Fibroblast of the aortic adventitia (primary cell): Measurements from ENCODE around the gene SRSF8. TPM values are rescaled to one million over a fixed set of nuclear protein-coding genes. Genes with fewer than 3 reads are reported as not detected.
"Not testable (repeated sequence)": the region's sequence is repeated elsewhere in the genome, so short reads cannot be mapped to it uniquely, and the experiment has no call there.

Experiments
- DNase-seq: peaks from one replicate; pipeline ENCODE4 v3.0.0-alpha.2; 2010; ENCODE audit warnings: low read depth
- H3K4me3 ChIP-seq: 2 replicates; pipeline ENCODE4 v1.5.1; 2011; ENCODE audit warnings: low read depth, mild to moderate bottlenecking, control low read depth, low read length, moderate library complexity
- total RNA-seq: library from RNA; depleted of rRNA; stranded (reverse); fragments of >200 nt; gene quantifications from 2 replicates; pipeline ENCODE4 v1.2.3, GENCODE V29; 2012; ENCODE audit warnings: low replicate concordance
- TF ChIP-seq, protein P1 (sequence below): IDR thresholded peaks from 2 replicates; pipeline ENCODE4 v1.5.1; 2011; ENCODE audit warnings: mild to moderate bottlenecking, low read length, control low read depth, inconsistent platforms; ENCODE audit not compliant: insufficient read depth

SRSF8 gene, protein sequence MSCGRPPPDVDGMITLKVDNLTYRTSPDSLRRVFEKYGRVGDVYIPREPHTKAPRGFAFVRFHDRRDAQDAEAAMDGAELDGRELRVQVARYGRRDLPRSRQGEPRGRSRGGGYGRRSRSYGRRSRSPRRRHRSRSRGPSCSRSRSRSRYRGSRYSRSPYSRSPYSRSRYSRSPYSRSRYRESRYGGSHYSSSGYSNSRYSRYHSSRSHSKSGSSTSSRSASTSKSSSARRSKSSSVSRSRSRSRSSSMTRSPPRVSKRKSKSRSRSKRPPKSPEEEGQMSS
- 6.9 and 23.9 TPM in 2 replicates for total RNA-seq

DNA sequence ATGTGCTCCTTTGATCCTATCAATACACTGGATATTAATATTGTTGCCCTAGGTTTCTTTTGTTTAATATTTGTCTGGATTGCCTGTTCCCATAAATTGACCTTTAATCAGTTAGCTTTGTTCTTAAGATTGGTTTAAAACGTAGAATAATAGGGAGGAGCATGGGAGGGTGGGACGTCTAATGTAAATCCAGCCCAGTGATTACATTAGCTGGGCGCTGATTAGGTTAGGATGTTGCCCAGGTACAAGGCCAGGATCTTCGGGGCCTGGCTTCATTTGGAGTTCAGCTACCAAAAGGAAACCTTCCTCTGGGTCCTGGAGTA lies at the start of gene SRSF8:
Gene SRSF8 (plus strand): TSS at position 204 of the 323 bp plus-strand sequence. CDS start 308 bp downstream, outside the sequence.
- peak within 1 kb of the TSS; percentile 89 for H3K4me3 ChIP-seq
- no peak for DNase-seq
- TF ChIP-seq, protein P1, sequence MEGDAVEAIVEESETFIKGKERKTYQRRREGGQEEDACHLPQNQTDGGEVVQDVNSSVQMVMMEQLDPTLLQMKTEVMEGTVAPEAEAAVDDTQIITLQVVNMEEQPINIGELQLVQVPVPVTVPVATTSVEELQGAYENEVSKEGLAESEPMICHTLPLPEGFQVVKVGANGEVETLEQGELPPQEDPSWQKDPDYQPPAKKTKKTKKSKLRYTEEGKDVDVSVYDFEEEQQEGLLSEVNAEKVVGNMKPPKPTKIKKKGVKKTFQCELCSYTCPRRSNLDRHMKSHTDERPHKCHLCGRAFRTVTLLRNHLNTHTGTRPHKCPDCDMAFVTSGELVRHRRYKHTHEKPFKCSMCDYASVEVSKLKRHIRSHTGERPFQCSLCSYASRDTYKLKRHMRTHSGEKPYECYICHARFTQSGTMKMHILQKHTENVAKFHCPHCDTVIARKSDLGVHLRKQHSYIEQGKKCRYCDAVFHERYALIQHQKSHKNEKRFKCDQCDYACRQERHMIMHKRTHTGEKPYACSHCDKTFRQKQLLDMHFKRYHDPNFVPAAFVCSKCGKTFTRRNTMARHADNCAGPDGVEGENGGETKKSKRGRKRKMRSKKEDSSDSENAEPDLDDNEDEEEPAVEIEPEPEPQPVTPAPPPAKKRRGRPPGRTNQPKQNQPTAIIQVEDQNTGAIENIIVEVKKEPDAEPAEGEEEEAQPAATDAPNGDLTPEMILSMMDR: no peak

DNA sequence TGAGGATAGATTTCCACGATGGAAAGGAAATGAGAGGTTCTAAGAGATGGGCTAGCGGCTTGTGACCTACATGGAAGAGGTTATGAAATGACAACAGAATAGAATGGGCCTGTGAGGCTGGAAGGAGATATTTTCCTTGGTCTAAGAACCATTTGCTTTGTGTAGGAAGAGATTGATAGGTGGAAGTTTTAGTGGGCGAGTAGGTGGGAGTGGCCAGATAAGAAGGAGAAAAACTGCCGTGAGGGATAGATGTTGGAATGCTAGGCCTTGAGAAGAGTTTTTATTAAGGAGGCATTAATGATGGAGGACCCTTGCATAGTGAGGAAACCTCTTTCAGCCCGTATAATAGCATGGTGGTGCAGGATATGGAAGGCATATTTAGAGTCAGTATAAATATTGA lies 45.3 kb upstream of the SRSF8 start:
- not testable (repeated sequence) for H3K4me3 ChIP-seq, DNase-seq

DNA sequence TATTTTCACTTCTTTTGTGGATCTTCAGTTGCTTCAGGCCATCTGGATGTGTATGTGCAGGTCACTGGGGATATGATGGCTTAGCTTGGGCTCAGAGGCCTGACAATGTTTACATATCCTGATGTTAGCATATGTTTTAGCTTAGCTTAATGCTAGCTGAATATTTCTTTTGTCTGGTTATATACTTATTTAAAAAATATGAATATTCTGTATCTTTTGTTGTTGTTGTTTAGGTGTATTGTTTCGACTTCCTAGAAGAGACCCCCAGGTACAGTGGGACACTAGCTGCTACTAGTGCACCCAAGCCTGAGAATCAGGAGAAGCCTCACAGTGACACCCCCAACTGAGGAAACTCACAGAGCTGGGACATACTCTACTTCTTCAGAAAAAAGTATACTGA lies 41.8 kb upstream of the SRSF8 start, which contains the start of gene KDM4E:
Gene KDM4E (plus strand): TSS at position 301 of the 400 bp plus-strand sequence. CDS start 300 bp downstream, outside the sequence.
- no peak within 1 kb of the TSS for H3K4me3 ChIP-seq
- TF ChIP-seq, protein P1: no peak
- no peak for DNase-seq

DNA sequence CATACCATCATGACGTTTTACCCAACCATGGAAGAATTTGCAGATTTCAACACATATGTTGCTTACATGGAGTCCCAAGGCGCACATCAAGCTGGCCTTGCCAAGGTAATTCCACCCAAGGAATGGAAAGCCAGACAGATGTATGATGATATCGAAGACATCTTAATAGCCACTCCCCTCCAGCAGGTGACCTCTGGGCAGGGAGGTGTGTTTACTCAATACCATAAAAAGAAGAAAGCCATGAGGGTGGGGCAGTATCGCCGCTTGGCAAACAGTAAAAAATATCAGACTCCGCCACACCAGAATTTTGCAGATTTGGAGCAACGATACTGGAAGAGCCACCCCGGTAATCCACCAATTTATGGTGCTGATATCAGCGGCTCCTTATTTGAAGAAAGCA lies 41.1 kb upstream of the SRSF8 start:
- DNase-seq, H3K4me3 ChIP-seq: not testable (repeated sequence)

DNA sequence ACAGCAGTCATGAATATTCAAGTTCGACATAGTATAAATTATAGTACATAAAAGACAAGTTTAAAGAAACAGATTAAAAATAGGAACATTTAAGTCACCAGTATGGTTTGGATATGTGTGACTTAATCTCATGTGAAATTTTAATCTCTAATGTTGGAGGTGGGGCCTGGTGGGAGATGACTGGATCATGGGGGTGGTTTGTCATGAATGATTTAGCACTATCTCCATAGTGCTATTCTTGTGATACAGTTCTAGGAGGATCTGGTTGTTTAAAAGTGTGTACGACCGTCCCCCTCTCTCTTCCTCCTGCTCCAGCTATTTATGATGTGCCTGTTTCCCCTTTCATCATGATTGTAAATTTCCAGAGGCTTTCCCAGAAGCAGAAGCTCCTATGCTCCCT lies 38.4 kb upstream of the SRSF8 start:
- TF ChIP-seq, protein P1: no peak

DNA sequence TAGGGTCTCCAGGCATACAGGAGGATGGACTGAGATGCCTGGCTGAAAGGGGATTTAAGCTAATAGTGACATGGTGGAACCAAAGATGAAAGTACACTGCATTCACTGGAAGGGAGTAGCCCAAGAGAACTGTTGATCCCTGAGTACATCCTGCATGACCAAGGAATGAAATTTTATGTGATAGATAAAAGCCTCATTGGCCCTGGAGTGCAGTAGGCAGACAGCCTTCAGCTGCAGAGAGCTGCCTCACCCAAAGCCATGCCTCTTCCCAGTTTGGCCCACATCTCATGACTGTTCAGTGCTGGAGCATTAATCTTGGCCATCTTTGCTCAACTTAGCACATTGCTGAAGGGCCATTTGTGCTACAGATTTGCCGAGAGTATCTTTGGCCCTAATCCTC lies 33.7 kb upstream of the SRSF8 start:
- H3K4me3 ChIP-seq: no peak overlapping the region
- TF ChIP-seq, protein P1: no peak
- no peak for DNase-seq

More for the DNA sequence above, 38.4 kb upstream of the SRSF8 start:
- DNase-seq: no peak
- H3K4me3 ChIP-seq: no peak overlapping the region

DNA sequence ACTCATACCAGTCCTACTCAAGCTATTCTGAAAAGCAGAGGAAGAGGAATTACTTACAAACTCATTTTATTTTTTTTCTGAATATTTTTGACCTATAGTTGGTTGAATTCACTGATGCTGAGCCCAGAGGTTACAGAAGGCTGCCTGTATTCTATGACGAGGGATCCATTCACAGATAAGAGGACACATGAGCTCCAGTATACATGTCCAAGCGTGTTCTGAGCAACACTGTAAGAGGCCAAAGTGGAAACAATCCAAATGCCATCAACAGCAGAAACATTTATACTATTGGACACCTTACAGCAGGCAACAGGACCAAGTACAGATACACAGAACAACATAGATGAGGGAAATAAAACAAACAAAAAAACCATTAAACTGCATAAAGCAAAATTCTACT lies 31.4 kb upstream of the SRSF8 start:
- H3K4me3 ChIP-seq: no peak overlapping the region
- no peak for DNase-seq
- TF ChIP-seq, protein P1: no peak

DNA sequence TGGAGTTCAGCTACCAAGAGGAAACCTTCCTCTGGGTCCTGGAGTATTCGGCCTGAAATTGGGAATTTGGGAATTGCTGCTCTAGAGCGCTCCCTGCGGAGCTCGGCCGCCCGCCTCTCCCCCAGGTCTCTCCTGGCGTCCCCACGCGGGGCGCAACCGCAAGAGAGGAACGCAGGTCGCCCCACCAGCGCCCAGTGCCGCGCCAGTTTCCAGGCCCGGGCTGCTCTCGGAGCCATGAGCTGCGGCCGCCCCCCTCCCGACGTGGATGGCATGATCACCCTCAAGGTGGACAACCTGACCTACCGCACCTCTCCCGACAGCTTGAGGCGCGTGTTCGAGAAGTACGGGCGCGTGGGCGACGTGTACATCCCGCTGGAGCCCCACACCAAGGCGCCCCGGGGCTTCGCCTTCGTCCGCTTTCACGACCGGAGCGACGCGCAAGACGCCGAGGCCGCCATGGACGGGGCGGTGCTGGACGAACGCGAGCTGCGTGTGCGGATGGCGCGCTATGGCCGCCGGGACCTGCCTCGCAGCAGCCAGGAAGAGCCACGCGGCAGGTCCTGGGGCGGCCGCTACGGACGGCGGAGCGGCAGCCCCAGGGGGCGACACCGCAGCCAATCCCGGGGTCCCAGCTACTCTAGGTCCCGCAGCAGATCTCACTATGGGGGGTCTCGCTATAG lies 29.2 kb upstream of the SRSF8 start:
- DNase-seq: not testable (repeated sequence)

More for the DNA sequence above, 29.2 kb upstream of the SRSF8 start:
- peak overlapping the region; percentile 11 for H3K4me3 ChIP-seq
